Motor neuron (in vitro differentiated cells): ENCODE results near the gene CROCC. TPM values are rescaled to one million over a fixed set of nuclear protein-coding genes. Genes with fewer than 3 reads are reported as not detected.
"Not testable (repeated sequence)": the region's sequence is repeated elsewhere in the genome, so short reads cannot be mapped to it uniquely, and the experiment has no call there.

Source experiments
- ATAC-seq, 8 experiments: fragments of 200-7000 bp; cut with Tn5 transposase; replicated peaks in 6 of 8; 2 replicates each; pipeline ENCODE4 v1.8.0; 2021; ENCODE audit warnings: mild to moderate bottlenecking in 8 of 8, moderate library complexity in 8 of 8
- H3K27ac ChIP-seq, 2 donors: fragments of 250-450 bp; sonication (Bioruptor Pico); 2 replicates each; pipeline ENCODE4 v1.9.0; 2021; ENCODE audit warnings: antibody characterized with exemption in 2 of 2, mild to moderate bottlenecking in 2 of 2, moderate library complexity in 1 of 2
- H3K4me1 ChIP-seq, 2 donors: fragments of 250-450 bp; sonication (Bioruptor Pico); replicated peaks in 1 of 2; 2 replicates each; pipeline ENCODE4 v1.6.1; 2021; ENCODE audit warnings: antibody characterized with exemption in 2 of 2, mild to moderate bottlenecking in 2 of 2, moderate library complexity in 1 of 2
- H3K4me3 ChIP-seq, 5 donors: fragments of 250-450 bp; sonication (Bioruptor Pico); 2 replicates each; pipeline ENCODE4 v1.9.0; 2021; ENCODE audit warnings: antibody characterized with exemption in 5 of 5, mild to moderate bottlenecking in 5 of 5, moderate library complexity in 4 of 5
- WGBS, 10 experiments: fragments of 450-650 bp; shearing (Covaris generic); methylation state at CpG; one replicate each; pipeline ENCODE4 v1.0.0; 2022; 5-methylcytosine and 5-hydroxymethylcytosine counted together
- in situ Hi-C, 9 experiments: fragments of 400-800 bp; cut with MboI; loops; one replicate each; pipeline ENCODE4 v1.15.0; 2021; ENCODE audit warnings: low sequenced_read_pairs in 9 of 9, low pct_unique_long_range_greater_than_20kb in 2 of 9; ENCODE audit not compliant: unreplicated experiment in 9 of 9
- total RNA-seq, 8 experiments: library from RNA; unstranded; fragments of 300-600 nt; gene quantifications; 2 replicates each; pipeline versions ENCODE4 v1.2.3 to v1.2.4, GENCODE V29; 2022

CROCC gene
- total RNA-seq, 8 experiments from 2014 or later: 10.3 to 30.4 (median 15.6) TPM

GRCh38 chr1:16903458-16903796, 18.3 kb upstream of the CROCC start:
- H3K4me3 ChIP-seq: peak overlapping the region; percentile 42 to 47 (median 46)
- in situ Hi-C loops: no loop called here
- no peak for ATAC-seq
- H3K27ac ChIP-seq: peak overlapping the region in 1 of 2 donors; percentile 100
- H3K4me1 ChIP-seq: peaks cover 22 to 24% of the 10 kb centered on the region in 2 donors

GRCh38 chr1:16904560-16905109, 17.1 kb upstream of the CROCC start:
- peak overlapping the region; percentile 100 for H3K27ac ChIP-seq
- in situ Hi-C loops: no loop called here
- peak; percentile 86 to 94 (median 92) for ATAC-seq
- WGBS, 10 experiments: 0 to 7% (median 1%) methylated on average over 1 to 22 of the region's 27 CpGs; no CpG with 5 or more reads in 1 of the 10 experiments
- peaks cover 22 to 24% of the 10 kb centered on the region in 2 donors for H3K4me1 ChIP-seq
- H3K4me3 ChIP-seq: peak overlapping the region; percentile 42 to 47 (median 46)

GRCh38 chr1:16905110-16905867, 16.4 kb upstream of the CROCC start:
- 0 to 10% (median 5%) methylated on average over 4 to 12 of the region's 12 CpGs; no CpG with 5 or more reads in 1 of the 10 experiments for WGBS, 10 experiments
- H3K27ac ChIP-seq: peak overlapping the region; percentile 100
- H3K4me3 ChIP-seq: peak overlapping the region; percentile 42 to 47 (median 46)
- in situ Hi-C loops: no loop called here
- H3K4me1 ChIP-seq: peaks cover 22 to 24% of the 10 kb centered on the region in 2 donors
- peak; percentile 78 to 88 (median 84) for ATAC-seq

- peaks cover 17 to 22% of the 10 kb centered on the region in 2 donors for H3K4me1 ChIP-seq
- in situ Hi-C loops: no loop called here
- WGBS, 10 experiments: 55 to 100% (median 69%) methylated on average over 1 to 11 of the region's 11 CpGs
- peak overlapping the region; percentile 69 to 75 for H3K27ac ChIP-seq
- H3K4me3 ChIP-seq: no peak overlapping the region
- no peak for ATAC-seq
These were observed 15.6 kb upstream of the CROCC start for GRCh38 chr1:16905868-16906702.

- no peak for ATAC-seq
- Histone ChIP-seq H3K4me3 (no peak overlapping the region), H3K4me1 (peaks cover 17 to 22% of the 10 kb centered on the region in 2 donors), H3K27ac (no peak overlapping the region)
- 80 to 100% (median 90%) methylated on average over 1 to 4 of the region's 4 CpGs; no CpG with 5 or more reads in 2 of the 10 experiments for WGBS, 10 experiments
- in situ Hi-C loops: no loop called here
These were observed 14.9 kb upstream of the CROCC start for GRCh38 chr1:16906873-16907272.

- Histone ChIP-seq H3K27ac (no peak overlapping the region), H3K4me3 (no peak overlapping the region), H3K4me1 (peaks cover 17 to 25% of the 10 kb centered on the region in 2 donors)
- WGBS, 10 experiments: 61 to 94% (median 82%) methylated on average over 3 to 15 of the region's 15 CpGs; no CpG with 5 or more reads in 1 of the 10 experiments
- in situ Hi-C loops: no loop called here
- ATAC-seq: no peak
These were observed 13.6 kb upstream of the CROCC start for GRCh38 chr1:16907870-16908758.

GRCh38 chr1:16911851-16912721, 9.6 kb upstream of the CROCC start:
- in situ Hi-C loops, H3K4me3 ChIP-seq, H3K27ac ChIP-seq, ATAC-seq: not testable (repeated sequence)
- WGBS, 10 experiments: 20 to 96% (median 85%) methylated on average over 1 to 5 of the region's 8 CpGs; no CpG with 5 or more reads in 1 of the 10 experiments
- peaks cover 6 to 17% of the 10 kb centered on the region in 2 donors for H3K4me1 ChIP-seq

- H3K4me1 ChIP-seq: peaks cover 6 to 17% of the 10 kb centered on the region in 2 donors
- in situ Hi-C loops, H3K4me3 ChIP-seq, H3K27ac ChIP-seq, ATAC-seq: not testable (repeated sequence)
- 75 to 91% (median 82%) methylated on average over 1 to 4 of the region's 8 CpGs; no CpG with 5 or more reads in 5 of the 10 experiments for whole genome bisulfite sequencing, 10 experiments
These were observed 9.0 kb upstream of the CROCC start for GRCh38 chr1:16912742-16913141.

- Histone ChIP-seq H3K27ac (peak overlapping the region; percentile 63 to 69), H3K4me3 (peak overlapping the region; percentile 34 to 58 (median 40)), H3K4me1 (peaks cover 6 to 17% of the 10 kb centered on the region in 2 donors)
- 44 to 96% (median 66%) methylated on average over 6 to 36 of the region's 36 CpGs for WGBS, 10 experiments
- in situ Hi-C loops: no loop called here
- ATAC-seq: no peak
These were observed 8.4 kb upstream of the CROCC start for GRCh38 chr1:16913181-16913832.

- peak overlapping the region; percentile 76 to 88 for H3K27ac ChIP-seq
- H3K4me3 ChIP-seq: peak overlapping the region; percentile 34 to 58 (median 40)
- peaks cover 6 to 17% of the 10 kb centered on the region in 2 donors for H3K4me1 ChIP-seq
- 0 to 6% (median 1%) methylated on average over 1 to 17 of the region's 109 CpGs; no CpG with 5 or more reads in 6 of the 10 experiments for WGBS, 10 experiments
- ATAC-seq: peak; percentile 86 to 93 (median 91)
- in situ Hi-C loops: no loop called here
These were observed 7.7 kb upstream of the CROCC start for GRCh38 chr1:16913833-16914662.
